OCI-LY3 (cell line): ENCODE data around the gene CDK15.

Experiments
- EZH2phosphoT487 ChIP-seq: fragments of 200-600 bp; shearing (Covaris generic); IDR thresholded peaks from 2 replicates; pipeline ENCODE4 v1.6.1; 2018; ENCODE audit warnings: antibody characterized with exemption, mixed run types, low read depth
- TF ChIP-seq, protein P1 (sequence below): fragments of 200-600, 300-600 bp; sonication (generic); IDR thresholded peaks from 2 replicates; pipeline ENCODE4 v1.5.1; 2014; ENCODE audit warnings: antibody characterized with exemption, low read length, low read depth

DNA sequence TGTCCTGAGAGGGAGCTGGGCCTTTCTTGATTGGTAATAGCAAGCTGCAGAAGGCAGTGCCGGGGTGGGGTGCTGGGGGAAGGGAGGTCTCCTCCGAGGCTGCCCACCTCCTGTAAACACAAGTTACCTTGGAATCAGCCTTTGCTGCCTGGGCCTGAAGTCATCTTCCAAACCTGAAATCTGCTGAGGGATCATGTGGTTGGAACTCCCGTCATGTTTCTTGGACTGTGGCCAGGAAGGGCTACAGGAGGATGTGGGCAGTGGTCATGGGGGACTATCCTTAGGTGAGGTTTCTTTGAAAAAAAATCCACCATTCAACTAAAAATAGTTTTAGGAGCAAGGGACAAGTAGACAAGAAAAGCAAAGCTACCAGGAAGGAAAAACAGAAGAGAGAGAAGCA, 74.2 kb downstream of the CDK15 start:
- TF ChIP-seq, protein P1, sequence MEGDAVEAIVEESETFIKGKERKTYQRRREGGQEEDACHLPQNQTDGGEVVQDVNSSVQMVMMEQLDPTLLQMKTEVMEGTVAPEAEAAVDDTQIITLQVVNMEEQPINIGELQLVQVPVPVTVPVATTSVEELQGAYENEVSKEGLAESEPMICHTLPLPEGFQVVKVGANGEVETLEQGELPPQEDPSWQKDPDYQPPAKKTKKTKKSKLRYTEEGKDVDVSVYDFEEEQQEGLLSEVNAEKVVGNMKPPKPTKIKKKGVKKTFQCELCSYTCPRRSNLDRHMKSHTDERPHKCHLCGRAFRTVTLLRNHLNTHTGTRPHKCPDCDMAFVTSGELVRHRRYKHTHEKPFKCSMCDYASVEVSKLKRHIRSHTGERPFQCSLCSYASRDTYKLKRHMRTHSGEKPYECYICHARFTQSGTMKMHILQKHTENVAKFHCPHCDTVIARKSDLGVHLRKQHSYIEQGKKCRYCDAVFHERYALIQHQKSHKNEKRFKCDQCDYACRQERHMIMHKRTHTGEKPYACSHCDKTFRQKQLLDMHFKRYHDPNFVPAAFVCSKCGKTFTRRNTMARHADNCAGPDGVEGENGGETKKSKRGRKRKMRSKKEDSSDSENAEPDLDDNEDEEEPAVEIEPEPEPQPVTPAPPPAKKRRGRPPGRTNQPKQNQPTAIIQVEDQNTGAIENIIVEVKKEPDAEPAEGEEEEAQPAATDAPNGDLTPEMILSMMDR, result no peak
- TF ChIP-seq EZH2phosphoT487, result no peak
